ENCODE results near the gene AAK1. TPM values are rescaled to one million over a fixed set of nuclear protein-coding genes. Genes with fewer than 3 reads are reported as not detected.
A peak's percentile ranks its signal among the peaks of the same experiment; 100 is the strongest.

Gene AAK1
- total and polyA plus RNA-seq, 2 of the 13 experiments (the other 11 are each of a cell fraction or from before 2014, with no cell fraction given), result 9.8 to 10.3 TPM

DNA sequence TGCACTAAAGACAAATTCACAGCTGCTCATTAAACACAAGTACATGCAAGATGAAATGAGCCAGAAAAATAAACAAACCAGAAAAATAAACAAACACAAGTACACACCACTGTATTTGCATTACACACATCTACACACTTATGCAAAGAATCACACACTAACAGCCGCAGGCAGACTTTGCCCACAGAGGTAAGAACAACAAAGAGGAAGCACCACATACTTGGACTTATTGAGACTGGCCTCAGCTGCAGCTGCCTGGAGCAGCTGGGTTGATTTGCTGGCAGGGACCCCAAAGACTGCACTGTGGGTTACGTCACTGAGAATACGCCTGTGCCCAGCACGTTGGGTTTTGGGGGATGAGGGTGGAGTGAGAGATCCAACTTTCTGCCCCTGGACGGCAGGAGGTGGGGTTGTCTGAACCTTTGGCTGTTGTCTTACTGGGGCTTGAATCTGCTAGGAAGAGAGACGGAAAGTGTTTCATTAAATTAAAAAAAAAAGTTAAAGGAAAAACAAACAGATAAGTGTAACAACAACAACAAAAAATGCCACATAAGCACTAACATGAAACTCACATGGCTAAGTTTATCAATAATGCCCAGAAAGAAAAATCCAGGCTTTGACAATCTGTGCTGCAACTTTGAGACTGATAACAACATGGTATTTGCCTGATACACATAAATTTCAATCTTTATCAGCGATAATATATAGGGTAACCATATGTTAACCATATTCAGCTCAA, 134.4 kb downstream of the AAK1 start (continued):
- TF ChIP-seq, protein P1, sequence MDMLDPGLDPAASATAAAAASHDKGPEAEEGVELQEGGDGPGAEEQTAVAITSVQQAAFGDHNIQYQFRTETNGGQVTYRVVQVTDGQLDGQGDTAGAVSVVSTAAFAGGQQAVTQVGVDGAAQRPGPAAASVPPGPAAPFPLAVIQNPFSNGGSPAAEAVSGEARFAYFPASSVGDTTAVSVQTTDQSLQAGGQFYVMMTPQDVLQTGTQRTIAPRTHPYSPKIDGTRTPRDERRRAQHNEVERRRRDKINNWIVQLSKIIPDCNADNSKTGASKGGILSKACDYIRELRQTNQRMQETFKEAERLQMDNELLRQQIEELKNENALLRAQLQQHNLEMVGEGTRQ (IDR thresholded peaks at IDR 0.05; ENCODE audit: low read depth, low read length), result no peak
- TF ChIP-seq, protein P1 (CRISPR knock-in tag; IDR thresholded peaks at IDR 0.05; ENCODE audit: borderline replicate concordance), result 0 out of 2 replicates have a peak, but pooled peaks have one; percentile 12
- TF ChIP-seq MLX (CRISPR knock-in tag; IDR thresholded peaks at IDR 0.05) (no peak), HINFP (CRISPR knock-in tag; IDR thresholded peaks at IDR 0.05; ENCODE audit: low read depth) (no peak), YEATS4 (CRISPR knock-in tag; IDR thresholded peaks at IDR 0.05; ENCODE audit: borderline replicate concordance) (no peak), MAFK (conservative IDR thresholded peaks at IDR 0.05 in 1 of 2, IDR thresholded peaks at IDR 0.05 in 1 of 2; ENCODE audit: low read length in 2 of 2) (peak; percentile 73 to 78), FOXP1 (IDR thresholded peaks at IDR 0.05) (peak; percentile 53; the same call in 1 of the 2 replicates), FOXP1 (CRISPR knock-in tag; IDR thresholded peaks at IDR 0.05) (peak; percentile 50; the same call in 1 of the 2 replicates), FOXA1 (IDR thresholded peaks at IDR 0.05) (0 out of 2 replicates have a peak, but pooled peaks have one; percentile 25), FOXA1 (CRISPR knock-in tag; IDR thresholded peaks at IDR 0.05) (no peak), ZBTB43 (CRISPR knock-in tag; conservative IDR thresholded peaks at IDR 0.05) (peak; percentile 62; the same call in 1 of the 2 replicates), ZNF891 (CRISPR knock-in tag; IDR thresholded peaks at IDR 0.05) (no peak), TBX3 (IDR thresholded peaks at IDR 0.05; ENCODE audit: borderline replicate concordance) (peak; percentile 9; the same call in 1 of the 2 replicates), TRIM24 (CRISPR knock-in tag; IDR thresholded peaks at IDR 0.05) (no peak), KLF15 (CRISPR knock-in tag; IDR thresholded peaks at IDR 0.05; ENCODE audit: borderline replicate concordance) (no peak), ZNF326 (CRISPR knock-in tag; IDR thresholded peaks at IDR 0.05; ENCODE audit: borderline replicate concordance) (no peak), ZFP90 (CRISPR knock-in tag; IDR thresholded peaks at IDR 0.05; ENCODE audit: borderline replicate concordance) (no peak)
- TF ChIP-seq, protein P2, sequence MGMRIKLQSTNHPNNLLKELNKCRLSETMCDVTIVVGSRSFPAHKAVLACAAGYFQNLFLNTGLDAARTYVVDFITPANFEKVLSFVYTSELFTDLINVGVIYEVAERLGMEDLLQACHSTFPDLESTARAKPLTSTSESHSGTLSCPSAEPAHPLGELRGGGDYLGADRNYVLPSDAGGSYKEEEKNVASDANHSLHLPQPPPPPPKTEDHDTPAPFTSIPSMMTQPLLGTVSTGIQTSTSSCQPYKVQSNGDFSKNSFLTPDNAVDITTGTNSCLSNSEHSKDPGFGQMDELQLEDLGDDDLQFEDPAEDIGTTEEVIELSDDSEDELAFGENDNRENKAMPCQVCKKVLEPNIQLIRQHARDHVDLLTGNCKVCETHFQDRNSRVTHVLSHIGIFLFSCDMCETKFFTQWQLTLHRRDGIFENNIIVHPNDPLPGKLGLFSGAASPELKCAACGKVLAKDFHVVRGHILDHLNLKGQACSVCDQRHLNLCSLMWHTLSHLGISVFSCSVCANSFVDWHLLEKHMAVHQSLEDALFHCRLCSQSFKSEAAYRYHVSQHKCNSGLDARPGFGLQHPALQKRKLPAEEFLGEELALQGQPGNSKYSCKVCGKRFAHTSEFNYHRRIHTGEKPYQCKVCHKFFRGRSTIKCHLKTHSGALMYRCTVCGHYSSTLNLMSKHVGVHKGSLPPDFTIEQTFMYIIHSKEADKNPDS (CRISPR knock-in tag; IDR thresholded peaks at IDR 0.05), result no peak
